Panc1 (cell line): ENCODE measurements around the gene MIPOL1. TPM values are rescaled to one million over a fixed set of nuclear protein-coding genes. Genes with fewer than 3 reads are reported as not detected.
A peak's percentile ranks its signal among the peaks of the same experiment; 100 is the strongest.

ENCODE experiments used
- ATAC-seq: fragments of 200-7000 bp; cut with Tn5 transposase; 2 replicates; pipeline ENCODE4 v1.9.1; 2020; ENCODE audit warnings: mild to moderate bottlenecking, moderate library complexity
- BruUV-seq: library from RNA; stranded (reverse); fragments of 400-500 nt; replicated peaks from 2 replicates; lab custom pipeline; 2021; lab: Mats Ljungman, UMichigan
- CTCF ChIA-PET: fragments of 300-600 bp; sonication (Branson Sonifier 250); formaldehyde crosslinking; loops from one replicate; lab custom pipeline; 2022; ENCODE audit warnings: antibody characterized with exemption; lab: Charles Lee
- POLR2A ChIA-PET: fragments of 300-600 bp; sonication (Branson Sonifier 250); formaldehyde crosslinking; loops from one replicate; lab custom pipeline; 2022; ENCODE audit warnings: antibody characterized with exemption; lab: Charles Lee
- DNase-seq: peaks from one replicate; pipeline ENCODE4 v3.0.0-alpha.2; 2010; ENCODE audit warnings: low read depth, low spot score
- H3K27ac ChIP-seq: 2 replicates; pipeline ENCODE4 v1.5.1; 2011; ENCODE audit warnings: mild to moderate bottlenecking, low read length, inconsistent platforms
- H3K27me3 ChIP-seq: fragments of 200-500 bp; sonication (Bioruptor generic); 2 replicates; pipeline ENCODE4 v1.6.0; 2014; ENCODE audit warnings: low read length, inconsistent platforms; ENCODE audit not compliant: control insufficient read depth, insufficient read depth
- H3K36me3 ChIP-seq: fragments of 200-500 bp; sonication (Bioruptor generic); 2 replicates; pipeline ENCODE4 v1.5.1; 2014; ENCODE audit warnings: inconsistent platforms, mild to moderate bottlenecking, low read length, moderate library complexity; ENCODE audit not compliant: control insufficient read depth, insufficient read depth
- H3K4me1 ChIP-seq: 2 replicates; pipeline ENCODE4 v1.5.1; 2011; ENCODE audit warnings: inconsistent platforms, mild to moderate bottlenecking, low read length, moderate library complexity; ENCODE audit not compliant: control insufficient read depth, insufficient read depth
- H3K4me3 ChIP-seq, 2 experiments: 2 replicates each; pipeline ENCODE4 v1.5.1; 2011 to 2012; ENCODE audit warnings: low read depth in 2 of 2, low read length in 2 of 2, mild to moderate bottlenecking in 2 of 2, inconsistent platforms in 1 of 2, moderate library complexity in 1 of 2
- H3K9me3 ChIP-seq: fragments of 200-500 bp; sonication (Bioruptor generic); 2 replicates; pipeline ENCODE4 v1.5.1; 2014; ENCODE audit warnings: low read depth, mild to moderate bottlenecking, inconsistent platforms, low read length, moderate library complexity; ENCODE audit not compliant: control insufficient read depth, insufficient read depth
- POLR2AphosphoS5 ChIP-seq: IDR thresholded peaks from 2 replicates; pipeline ENCODE4 v1.6.1; 2012; ENCODE audit warnings: mild to moderate bottlenecking, low read depth, low read length, moderate library complexity
- SIN3A ChIP-seq: IDR thresholded peaks from 2 replicates; pipeline ENCODE4 v1.6.1; 2012; ENCODE audit warnings: low read depth, mild to moderate bottlenecking, low read length, moderate library complexity, borderline replicate concordance; ENCODE audit not compliant: insufficient read depth
- TCF7L2 ChIP-seq: IDR thresholded peaks from 2 replicates; pipeline ENCODE4 v1.6.1; 2011; ENCODE audit warnings: mild to moderate bottlenecking, low read depth, low read length, inconsistent platforms
- in situ Hi-C: cut with HindIII; loops from 2 replicates; pipeline ENCODE4 v1.10.0; 2016; ENCODE audit warnings: low sequenced_read_pairs, low pct_unique_long_range_greater_than_20kb
- intact Hi-C: fragments of 100-400 bp; cut with micrococcal nuclease; formaldehyde crosslinking; loops from one replicate; pipeline ENCODE4 v1.10.0; 2022; ENCODE audit not compliant: unreplicated experiment
- total RNA-seq: library from RNA; stranded (reverse); gene quantifications from one replicate; pipeline ENCODE4 v1.2.1, GENCODE V29; 2021; ENCODE audit not compliant: unreplicated experiment
- TF ChIP-seq, protein P1 (sequence below): fragments of 450-650 bp; IDR thresholded peaks from 2 replicates; pipeline ENCODE4 v1.5.1; 2017; ENCODE audit warnings: mild to moderate bottlenecking
- TF ChIP-seq, protein P2 (sequence below), 2 experiments: IDR thresholded peaks; 2 replicates each; pipeline ENCODE4 v1.6.1; 2011 to 2012; ENCODE audit warnings: low read depth in 2 of 2, control low read depth in 1 of 2, low read length in 1 of 2, mild to moderate bottlenecking in 1 of 2, moderate library complexity in 1 of 2; ENCODE audit not compliant: insufficient read depth in 1 of 2

The MIPOL1 gene
- total RNA-seq, 1 experiment from 2014 or later = 12.8 TPM

DNA sequence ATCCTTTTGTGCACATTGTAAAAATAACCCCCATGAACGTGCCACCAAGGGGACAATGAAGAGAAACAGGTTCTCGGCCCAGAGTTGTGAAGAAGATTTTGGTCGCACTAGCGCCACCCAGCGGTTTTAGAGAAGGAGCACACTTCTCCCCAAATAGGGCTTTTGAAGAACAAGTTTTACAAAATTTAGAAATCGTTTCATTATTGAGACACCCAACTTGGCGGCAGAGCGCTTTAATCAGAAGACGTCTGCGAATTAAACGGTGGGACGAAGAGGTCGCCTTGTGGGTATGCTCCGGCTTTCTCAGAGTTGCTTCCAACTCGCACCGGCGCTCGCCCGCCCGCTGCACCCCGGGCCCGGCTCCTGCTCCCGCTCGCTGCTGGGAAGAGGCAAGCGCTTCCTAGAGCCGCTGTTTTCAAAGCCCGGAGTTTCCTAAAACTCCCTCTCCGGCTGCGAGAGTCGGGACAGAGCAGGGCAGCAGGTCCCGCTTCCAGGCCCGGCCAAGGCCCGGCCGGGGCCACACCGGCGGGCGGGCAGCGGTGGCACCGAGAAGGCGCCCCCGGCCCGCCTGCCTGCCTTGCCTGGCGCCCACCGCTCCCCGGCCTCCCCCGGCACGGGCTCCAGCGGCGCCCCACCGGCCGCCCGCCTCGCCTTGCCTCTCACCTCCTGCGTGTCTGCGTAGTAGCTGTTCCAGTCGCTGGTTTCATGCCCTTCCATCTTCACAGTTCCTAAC, 396.7 kb downstream of the MIPOL1 start:
- H3K4me3 ChIP-seq = peak overlapping the region; percentile 45 to 62
- intact Hi-C loops = loop anchor here (5.0 kb wide), 1 partner anchor 347 kb away; no protein-coding TSS in a partner anchor
- H3K27ac ChIP-seq = peak overlapping the region; percentile 65; the same call in 1 of the 2 replicates
- ATAC-seq (peak; percentile 82), DNase-seq (peak; percentile 32)
- no peaks in the 10 kb centered on the region; the same call in 1 of the 2 replicates for H3K4me1 ChIP-seq
- H3K36me3 ChIP-seq = no peaks in the 10 kb centered on the region
- no peaks in the 10 kb centered on the region for H3K9me3 ChIP-seq
- H3K27me3 ChIP-seq = no peaks in the 10 kb centered on the region; the same call in 1 of the 2 replicates
- TF ChIP-seq, protein P1, sequence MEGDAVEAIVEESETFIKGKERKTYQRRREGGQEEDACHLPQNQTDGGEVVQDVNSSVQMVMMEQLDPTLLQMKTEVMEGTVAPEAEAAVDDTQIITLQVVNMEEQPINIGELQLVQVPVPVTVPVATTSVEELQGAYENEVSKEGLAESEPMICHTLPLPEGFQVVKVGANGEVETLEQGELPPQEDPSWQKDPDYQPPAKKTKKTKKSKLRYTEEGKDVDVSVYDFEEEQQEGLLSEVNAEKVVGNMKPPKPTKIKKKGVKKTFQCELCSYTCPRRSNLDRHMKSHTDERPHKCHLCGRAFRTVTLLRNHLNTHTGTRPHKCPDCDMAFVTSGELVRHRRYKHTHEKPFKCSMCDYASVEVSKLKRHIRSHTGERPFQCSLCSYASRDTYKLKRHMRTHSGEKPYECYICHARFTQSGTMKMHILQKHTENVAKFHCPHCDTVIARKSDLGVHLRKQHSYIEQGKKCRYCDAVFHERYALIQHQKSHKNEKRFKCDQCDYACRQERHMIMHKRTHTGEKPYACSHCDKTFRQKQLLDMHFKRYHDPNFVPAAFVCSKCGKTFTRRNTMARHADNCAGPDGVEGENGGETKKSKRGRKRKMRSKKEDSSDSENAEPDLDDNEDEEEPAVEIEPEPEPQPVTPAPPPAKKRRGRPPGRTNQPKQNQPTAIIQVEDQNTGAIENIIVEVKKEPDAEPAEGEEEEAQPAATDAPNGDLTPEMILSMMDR = peak; percentile 85
- TF ChIP-seq, protein P2, sequence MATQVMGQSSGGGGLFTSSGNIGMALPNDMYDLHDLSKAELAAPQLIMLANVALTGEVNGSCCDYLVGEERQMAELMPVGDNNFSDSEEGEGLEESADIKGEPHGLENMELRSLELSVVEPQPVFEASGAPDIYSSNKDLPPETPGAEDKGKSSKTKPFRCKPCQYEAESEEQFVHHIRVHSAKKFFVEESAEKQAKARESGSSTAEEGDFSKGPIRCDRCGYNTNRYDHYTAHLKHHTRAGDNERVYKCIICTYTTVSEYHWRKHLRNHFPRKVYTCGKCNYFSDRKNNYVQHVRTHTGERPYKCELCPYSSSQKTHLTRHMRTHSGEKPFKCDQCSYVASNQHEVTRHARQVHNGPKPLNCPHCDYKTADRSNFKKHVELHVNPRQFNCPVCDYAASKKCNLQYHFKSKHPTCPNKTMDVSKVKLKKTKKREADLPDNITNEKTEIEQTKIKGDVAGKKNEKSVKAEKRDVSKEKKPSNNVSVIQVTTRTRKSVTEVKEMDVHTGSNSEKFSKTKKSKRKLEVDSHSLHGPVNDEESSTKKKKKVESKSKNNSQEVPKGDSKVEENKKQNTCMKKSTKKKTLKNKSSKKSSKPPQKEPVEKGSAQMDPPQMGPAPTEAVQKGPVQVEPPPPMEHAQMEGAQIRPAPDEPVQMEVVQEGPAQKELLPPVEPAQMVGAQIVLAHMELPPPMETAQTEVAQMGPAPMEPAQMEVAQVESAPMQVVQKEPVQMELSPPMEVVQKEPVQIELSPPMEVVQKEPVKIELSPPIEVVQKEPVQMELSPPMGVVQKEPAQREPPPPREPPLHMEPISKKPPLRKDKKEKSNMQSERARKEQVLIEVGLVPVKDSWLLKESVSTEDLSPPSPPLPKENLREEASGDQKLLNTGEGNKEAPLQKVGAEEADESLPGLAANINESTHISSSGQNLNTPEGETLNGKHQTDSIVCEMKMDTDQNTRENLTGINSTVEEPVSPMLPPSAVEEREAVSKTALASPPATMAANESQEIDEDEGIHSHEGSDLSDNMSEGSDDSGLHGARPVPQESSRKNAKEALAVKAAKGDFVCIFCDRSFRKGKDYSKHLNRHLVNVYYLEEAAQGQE (IDR thresholded peaks at IDR 0.05; ENCODE audit: insufficient read depth in 1 of 2, low read depth in 2 of 2, low read length in 1 of 2) = no peak
- TF ChIP-seq TCF7L2 (no peak), SIN3A (no peak), POLR2AphosphoS5 (no peak)
- ChIA-PET POLR2A (no interaction called here), CTCF (no interaction called here)
- in situ Hi-C loops = no loop called here
- no TSS peak for BruUV-seq

DNA sequence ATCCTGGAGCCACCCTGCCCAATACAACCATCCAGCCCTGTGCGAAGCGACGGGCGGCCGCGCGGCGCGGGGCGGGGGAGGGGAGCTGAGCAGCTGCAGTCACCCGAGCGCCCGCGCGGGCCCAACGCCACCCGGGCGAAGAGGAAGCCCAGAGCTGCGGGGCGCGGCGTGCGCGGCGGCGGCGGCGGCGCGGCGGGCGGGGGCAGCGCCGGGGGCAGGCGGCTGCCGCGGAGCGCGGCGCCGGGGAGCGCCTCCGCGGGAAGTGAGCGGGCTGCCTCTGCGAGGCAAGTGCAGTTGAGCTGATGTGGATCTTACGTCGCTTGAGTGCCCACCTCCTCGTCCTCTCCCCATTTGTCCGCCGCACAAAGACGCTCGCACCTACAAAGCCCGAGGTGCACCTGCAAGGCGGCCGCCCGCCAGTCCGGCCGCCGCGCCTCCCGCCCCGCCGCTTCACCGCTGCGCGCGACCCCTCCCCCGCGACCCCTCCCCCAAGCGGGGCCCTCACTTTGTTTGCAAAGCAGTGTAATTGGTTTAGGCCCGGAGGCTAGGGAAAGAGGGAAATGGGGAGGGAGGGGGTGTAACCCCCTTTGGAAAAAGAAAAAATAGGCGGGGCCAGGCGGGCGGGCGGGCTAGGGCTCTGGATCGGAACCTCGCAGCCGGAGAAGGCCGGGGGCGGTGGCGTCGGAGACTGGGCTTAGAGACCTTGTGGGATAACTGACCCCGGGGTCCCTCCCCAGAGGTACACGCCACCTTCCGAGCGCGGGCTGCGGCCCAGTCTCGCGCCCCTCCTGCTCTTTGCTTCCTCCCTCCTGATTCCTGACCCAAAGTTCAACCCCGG, 397.5 kb downstream of the MIPOL1 start, which contains the start of the genes FOXA1 and TTC6:
Gene FOXA1 (minus strand): TSS at position 279 of the 838 bp plus-strand sequence. CDS start 277 bp downstream, at position 2.
Gene TTC6 (plus strand): TSS at position 659 of the 838 bp plus-strand sequence. CDS start 26,436 bp downstream, outside the sequence.
- Histone ChIP-seq H3K4me3 (peak within 1 kb of the TSS; percentile 45 to 62), H3K27ac (peak within 1 kb of the TSS; percentile 65; the same call in 1 of the 2 replicates), H3K27me3 (no peaks in the 10 kb centered on the region; the same call in 1 of the 2 replicates), H3K36me3 (no peaks in the 10 kb centered on the region), H3K4me1 (no peaks in the 10 kb centered on the region; the same call in 1 of the 2 replicates), H3K9me3 (no peaks in the 10 kb centered on the region)
- peak; percentile 87 for ATAC-seq
- ChIA-PET POLR2A (no interaction called here), CTCF (no interaction called here)
- DNase-seq = no peak
- BruUV-seq = no TSS peak
- in situ Hi-C loops (no loop called here), intact Hi-C loops (loop anchor here (5.0 kb wide), 1 partner anchor 348 kb away; no protein-coding TSS in a partner anchor)
- TF ChIP-seq POLR2AphosphoS5 (no peak), TCF7L2 (no peak), SIN3A (no peak)
- TF ChIP-seq, protein P2 (IDR thresholded peaks at IDR 0.05; ENCODE audit: insufficient read depth in 1 of 2, low read depth in 2 of 2, low read length in 1 of 2) = no peak
- TF ChIP-seq, protein P1 = no peak
